ENCODE data around the gene ALG9.

GRCh38 chr11:111912535-111912934, 41.2 kb upstream of the ALG9 start, which contains the start of gene HSPB2:
- TF ChIP-seq, protein P1, sequence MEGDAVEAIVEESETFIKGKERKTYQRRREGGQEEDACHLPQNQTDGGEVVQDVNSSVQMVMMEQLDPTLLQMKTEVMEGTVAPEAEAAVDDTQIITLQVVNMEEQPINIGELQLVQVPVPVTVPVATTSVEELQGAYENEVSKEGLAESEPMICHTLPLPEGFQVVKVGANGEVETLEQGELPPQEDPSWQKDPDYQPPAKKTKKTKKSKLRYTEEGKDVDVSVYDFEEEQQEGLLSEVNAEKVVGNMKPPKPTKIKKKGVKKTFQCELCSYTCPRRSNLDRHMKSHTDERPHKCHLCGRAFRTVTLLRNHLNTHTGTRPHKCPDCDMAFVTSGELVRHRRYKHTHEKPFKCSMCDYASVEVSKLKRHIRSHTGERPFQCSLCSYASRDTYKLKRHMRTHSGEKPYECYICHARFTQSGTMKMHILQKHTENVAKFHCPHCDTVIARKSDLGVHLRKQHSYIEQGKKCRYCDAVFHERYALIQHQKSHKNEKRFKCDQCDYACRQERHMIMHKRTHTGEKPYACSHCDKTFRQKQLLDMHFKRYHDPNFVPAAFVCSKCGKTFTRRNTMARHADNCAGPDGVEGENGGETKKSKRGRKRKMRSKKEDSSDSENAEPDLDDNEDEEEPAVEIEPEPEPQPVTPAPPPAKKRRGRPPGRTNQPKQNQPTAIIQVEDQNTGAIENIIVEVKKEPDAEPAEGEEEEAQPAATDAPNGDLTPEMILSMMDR (conservative IDR thresholded peaks at IDR 0.05; ENCODE audit: low read length): no peak
- no peak for TF ChIP-seq EZH2phosphoT487 (IDR thresholded peaks at IDR 0.05; ENCODE audit: borderline replicate concordance)
